Endothelial cell of umbilical vein (primary cell): Measurements from ENCODE around the gene HSFX3. TPM values are rescaled to one million over a fixed set of nuclear protein-coding genes. Genes with fewer than 3 reads are reported as not detected.
A peak's percentile ranks its signal among the peaks of the same experiment; 100 is the strongest.

Source experiments
- BruUV-seq: library from RNA; stranded (reverse); fragments of 400-500 nt; replicated peaks from 2 replicates; lab custom pipeline; 2021; lab: Mats Ljungman, UMichigan
- CTCF ChIA-PET: fragments of 300-600, 350-600 bp; sonication (Branson Sonifier 250); formaldehyde crosslinking; loops from one replicate; lab custom pipeline; 2021; ENCODE audit warnings: antibody characterized with exemption, inconsistent platforms; lab: Charles Lee
- POLR2A ChIA-PET: fragments of 300-600, 350-600 bp; sonication (Branson Sonifier 250); formaldehyde crosslinking; loops from one replicate; lab custom pipeline; 2021; ENCODE audit warnings: antibody characterized with exemption, inconsistent platforms; lab: Charles Lee
- DNase-seq: peaks from one replicate; pipeline ENCODE4 v3.0.0-alpha.2; 2011; ENCODE audit warnings: low read depth, low spot score
- FAIRE-seq: peaks from 2 replicates; lab custom pipeline; 2011; peaks lifted over from hg19 to GRCh38; lab: Jason Lieb, UNC
- H2AFZ ChIP-seq: 2 replicates; pipeline ENCODE4 v1.6.0; 2012; ENCODE audit warnings: low read depth, low read length, control low read depth, inconsistent platforms
- H3K27ac ChIP-seq: 2 replicates; pipeline ENCODE4 v1.5.1; 2011; ENCODE audit warnings: low read depth, mild to moderate bottlenecking, control low read depth, low read length, moderate library complexity; ENCODE audit not compliant: insufficient read depth
- H3K27me3 ChIP-seq, 2 experiments: 2 replicates each; pipeline versions ENCODE4 v1.6.0 to v1.6.1; 2011; ENCODE audit warnings: low read length in 2 of 2, mixed read lengths in 1 of 2; ENCODE audit not compliant: control insufficient read depth in 2 of 2, insufficient read depth in 2 of 2
- H3K36me3 ChIP-seq, 2 experiments: 2 replicates in 1 of 2; 3 replicates in 1 of 2; pipeline ENCODE4 v1.5.1; 2011; ENCODE audit warnings: low read length in 2 of 2, mild to moderate bottlenecking in 1 of 2, moderate library complexity in 1 of 2; ENCODE audit not compliant: control insufficient read depth in 2 of 2, insufficient read depth in 2 of 2; ENCODE audit errors: extremely low read depth in 1 of 2
- H3K4me1 ChIP-seq: 3 replicates; pipeline ENCODE4 v1.5.1; 2011; ENCODE audit warnings: mild to moderate bottlenecking, low read length; ENCODE audit not compliant: control insufficient read depth, insufficient read depth; ENCODE audit errors: extremely low read depth
- H3K4me2 ChIP-seq: 2 replicates; pipeline ENCODE4 v1.6.1; 2011; ENCODE audit warnings: low read length, control low read depth, mixed read lengths; ENCODE audit not compliant: insufficient read depth
- H3K4me3 ChIP-seq, 3 experiments: fragments of 200-600 bp in 1 of 3; sonication (generic), shearing (Covaris generic) in 1 of 3; replicated peaks in 1 of 3; 2 replicates each; pipeline ENCODE4 v1.5.1; 2011 to 2016; ENCODE audit warnings: control low read depth in 3 of 3, low read length in 3 of 3, mild to moderate bottlenecking in 2 of 3, inconsistent platforms in 1 of 3, low read depth in 1 of 3, moderate library complexity in 1 of 3; ENCODE audit not compliant: insufficient read depth in 1 of 3
- H3K79me2 ChIP-seq: 2 replicates; pipeline ENCODE4 v1.6.0; 2012; ENCODE audit warnings: low read length, inconsistent platforms; ENCODE audit not compliant: control insufficient read depth, insufficient read depth
- H3K9ac ChIP-seq: replicated peaks from 2 replicates; pipeline ENCODE3; 2011; ENCODE audit warnings: low read length, control low read depth; ENCODE audit not compliant: insufficient read depth; ENCODE audit errors: extremely low read depth
- H3K9me1 ChIP-seq: replicated peaks from 3 replicates; pipeline ENCODE4 v1.6.0; 2011; ENCODE audit warnings: mild to moderate bottlenecking, low read length; ENCODE audit not compliant: control insufficient read depth, insufficient read depth; ENCODE audit errors: extremely low read depth
- H3K9me3 ChIP-seq: replicated peaks from 2 replicates; pipeline ENCODE4 v1.5.1; 2012; ENCODE audit warnings: low read length, inconsistent platforms; ENCODE audit not compliant: control insufficient read depth, insufficient read depth
- H4K20me1 ChIP-seq: replicated peaks from 2 replicates; pipeline ENCODE3; 2011; ENCODE audit warnings: mild to moderate bottlenecking, low read length; ENCODE audit not compliant: control insufficient read depth, insufficient read depth; ENCODE audit errors: extremely low read depth
- EZH2 ChIP-seq: IDR thresholded peaks from 2 replicates; pipeline ENCODE4 v1.6.1; 2012; ENCODE audit warnings: borderline replicate concordance, low read depth, mild to moderate bottlenecking, moderate library complexity, low read length, inconsistent platforms; ENCODE audit not compliant: severe bottlenecking
- FOS ChIP-seq: IDR thresholded peaks from 2 replicates; pipeline ENCODE4 v1.6.1; 2011; ENCODE audit warnings: mild to moderate bottlenecking, low read length, moderate library complexity, borderline replicate concordance; ENCODE audit not compliant: insufficient read depth
- GATA2 ChIP-seq: IDR thresholded peaks from 2 replicates; pipeline ENCODE4 v1.7.0; 2011; ENCODE audit warnings: low read depth, mild to moderate bottlenecking, moderate library complexity, mixed read lengths, low read length; ENCODE audit not compliant: insufficient read length, insufficient read depth
- JUN ChIP-seq: IDR thresholded peaks from 2 replicates; pipeline ENCODE4 v1.6.1; 2011; ENCODE audit warnings: borderline replicate concordance, low read depth; ENCODE audit not compliant: insufficient read length, insufficient read depth
- MYC ChIP-seq: IDR thresholded peaks from one replicate; pipeline ENCODE4 v1.6.1; 2011; ENCODE audit warnings: mild to moderate bottlenecking, low read depth, low read length
- POLR2A ChIP-seq: IDR thresholded peaks from 2 replicates; pipeline ENCODE4 v1.6.1; 2012; ENCODE audit warnings: low read depth, mild to moderate bottlenecking, control low read depth, low read length
- POLR2AphosphoS5 ChIP-seq: IDR thresholded peaks from 2 replicates; pipeline ENCODE4 v1.6.1; 2012; ENCODE audit warnings: low read depth, mild to moderate bottlenecking, control low read depth, low read length, moderate library complexity; ENCODE audit not compliant: insufficient read depth
- dilution Hi-C: fragments of 300-500 bp; cut with MboI; formaldehyde crosslinking; loops from one replicate; pipeline ENCODE4 v1.15.0; 2019; ENCODE audit warnings: low sequenced_read_pairs; ENCODE audit not compliant: extremely low pct_ligation_motif_present
- intact Hi-C: fragments of 100-400 bp; cut with micrococcal nuclease; formaldehyde crosslinking; loops from one replicate; pipeline ENCODE4 v1.10.0; 2022
- polyA plus RNA-seq, 4 experiments: library from polyadenylated mRNA; depleted of rRNA in 3 of 4; stranded (reverse) in 3 of 4; unstranded in 1 of 4; fragments of >200 nt; gene quantifications; 2 replicates each; pipeline versions ENCODE4 v1.2.1 to v1.2.3, GENCODE V29; 2011 to 2012; ENCODE audit warnings: missing spikeins in 1 of 4
- total RNA-seq: library from RNA; stranded (reverse); gene quantifications from 2 replicates; pipeline ENCODE4 v1.2.3, GENCODE V29; 2021
- TF ChIP-seq, protein P1 (sequence below): IDR thresholded peaks from 2 replicates; pipeline ENCODE4 v1.6.1; 2011; ENCODE audit not compliant: insufficient read depth, insufficient read length
- TF ChIP-seq, protein P2 (sequence below), 2 donors: IDR thresholded peaks; 1 replicate in 1 of 2; 2 replicates in 1 of 2; pipeline ENCODE4 v1.5.1; 2011; ENCODE audit warnings: low read length in 2 of 2, mild to moderate bottlenecking in 2 of 2, moderate library complexity in 2 of 2, control low read depth in 1 of 2, inconsistent platforms in 1 of 2, low read depth in 1 of 2; ENCODE audit not compliant: insufficient read depth in 1 of 2; ENCODE audit errors: extremely low read depth in 1 of 2

Gene HSFX3
- total and polyA plus RNA-seq, 2 donors (not counting 3 experiments of a cell fraction or from before 2014, with no cell fraction given): not detected

DNA sequence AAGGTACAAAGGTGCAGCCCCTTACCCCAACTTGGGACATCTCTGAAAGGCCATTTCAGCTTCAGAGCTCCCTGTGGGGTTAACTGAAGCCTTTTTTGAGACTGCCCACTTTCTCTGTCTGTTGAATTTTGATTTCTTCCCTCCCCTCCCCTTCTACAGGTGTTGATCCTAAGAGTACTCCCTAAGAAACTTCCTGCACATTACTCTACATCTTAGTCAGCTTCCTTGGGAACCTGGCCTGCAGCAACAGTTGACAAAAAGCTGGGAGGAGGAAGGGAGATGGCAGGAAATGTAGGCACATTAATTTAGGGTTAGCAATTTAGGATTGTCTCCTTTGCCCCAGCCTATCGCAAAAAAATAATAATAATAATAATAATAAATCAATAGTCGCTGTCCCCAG lies 43.4 kb downstream of the HSFX3 start:
- BruUV-seq: no TSS peak
- H3K9me3 ChIP-seq: no peaks in the 10 kb centered on the region
- POLR2A ChIA-PET: interaction anchor here (2.2 kb wide), 1 partner anchor 34 kb away, joined by 15 read pairs; the partner anchor contains the start of gene EOLA1
- no peak overlapping the region for H2AFZ ChIP-seq
- intact Hi-C loops (loop anchor here (10.0 kb wide), 1 partner anchor 428 kb away; the partner anchor contains the start of gene EOLA2), dilution Hi-C loops (no loop called here)
- no peak overlapping the region for H3K4me3 ChIP-seq
- H3K27me3 ChIP-seq: peaks cover 0 to 2% of the 10 kb centered on the region in 2 experiments
- CTCF ChIA-PET: interaction anchor here (1.5 kb wide), 1 partner anchor 11 kb away, joined by 3 read pairs; no protein-coding TSS in a partner anchor
- H3K27ac ChIP-seq: no peak overlapping the region
- TF ChIP-seq, protein P1, sequence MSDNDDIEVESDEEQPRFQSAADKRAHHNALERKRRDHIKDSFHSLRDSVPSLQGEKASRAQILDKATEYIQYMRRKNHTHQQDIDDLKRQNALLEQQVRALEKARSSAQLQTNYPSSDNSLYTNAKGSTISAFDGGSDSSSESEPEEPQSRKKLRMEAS: no peak
- TF ChIP-seq, protein P2, sequence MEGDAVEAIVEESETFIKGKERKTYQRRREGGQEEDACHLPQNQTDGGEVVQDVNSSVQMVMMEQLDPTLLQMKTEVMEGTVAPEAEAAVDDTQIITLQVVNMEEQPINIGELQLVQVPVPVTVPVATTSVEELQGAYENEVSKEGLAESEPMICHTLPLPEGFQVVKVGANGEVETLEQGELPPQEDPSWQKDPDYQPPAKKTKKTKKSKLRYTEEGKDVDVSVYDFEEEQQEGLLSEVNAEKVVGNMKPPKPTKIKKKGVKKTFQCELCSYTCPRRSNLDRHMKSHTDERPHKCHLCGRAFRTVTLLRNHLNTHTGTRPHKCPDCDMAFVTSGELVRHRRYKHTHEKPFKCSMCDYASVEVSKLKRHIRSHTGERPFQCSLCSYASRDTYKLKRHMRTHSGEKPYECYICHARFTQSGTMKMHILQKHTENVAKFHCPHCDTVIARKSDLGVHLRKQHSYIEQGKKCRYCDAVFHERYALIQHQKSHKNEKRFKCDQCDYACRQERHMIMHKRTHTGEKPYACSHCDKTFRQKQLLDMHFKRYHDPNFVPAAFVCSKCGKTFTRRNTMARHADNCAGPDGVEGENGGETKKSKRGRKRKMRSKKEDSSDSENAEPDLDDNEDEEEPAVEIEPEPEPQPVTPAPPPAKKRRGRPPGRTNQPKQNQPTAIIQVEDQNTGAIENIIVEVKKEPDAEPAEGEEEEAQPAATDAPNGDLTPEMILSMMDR (IDR thresholded peaks at IDR 0.05; ENCODE audit: extremely low read depth in 1 of 2, insufficient read depth in 1 of 2, low read depth in 1 of 2, low read length in 2 of 2): no peak
- no peak for TF ChIP-seq MYC
- peaks cover 6% of the 10 kb centered on the region for H3K79me2 ChIP-seq
- DNase-seq (no peak), FAIRE-seq (peak; percentile 79)
- no peaks in the 10 kb centered on the region for H4K20me1 ChIP-seq
- H3K4me1 ChIP-seq: peaks cover 17% of the 10 kb centered on the region
- H3K4me2 ChIP-seq: no peak overlapping the region
- peaks cover 0 to 5% of the 10 kb centered on the region in 2 experiments for H3K36me3 ChIP-seq
- no peak overlapping the region for H3K9ac ChIP-seq
- no peaks in the 10 kb centered on the region for H3K9me1 ChIP-seq

DNA sequence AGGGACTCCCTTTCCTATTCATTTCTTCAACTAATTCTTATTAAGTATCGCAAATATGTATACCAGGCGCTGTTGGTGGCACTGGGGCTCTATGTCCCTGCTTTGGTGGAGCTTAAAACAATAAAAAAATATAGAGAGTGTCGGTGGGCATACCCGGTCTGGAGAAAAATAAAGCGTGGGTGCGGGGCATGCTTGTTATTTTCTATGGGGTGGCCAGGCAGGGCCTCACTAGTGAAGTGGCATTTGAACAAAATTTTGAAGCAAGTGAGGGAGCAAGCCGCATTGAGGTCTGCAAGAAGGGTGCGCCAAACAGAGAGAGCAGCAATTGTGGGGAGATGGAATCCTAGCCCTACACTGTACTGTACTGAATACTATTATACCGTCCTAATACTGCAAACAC lies 44.1 kb downstream of the HSFX3 start:
- Histone ChIP-seq H3K36me3 (peaks cover 0 to 5% of the 10 kb centered on the region in 2 experiments), H2AFZ (no peak overlapping the region), H3K27ac (no peak overlapping the region), H3K27me3 (peaks cover 0 to 2% of the 10 kb centered on the region in 2 experiments), H3K9ac (no peak overlapping the region), H3K9me1 (no peaks in the 10 kb centered on the region), H3K4me1 (peaks cover 17% of the 10 kb centered on the region), H3K9me3 (no peaks in the 10 kb centered on the region), H3K4me3 (no peak overlapping the region), H3K79me2 (peaks cover 6% of the 10 kb centered on the region), H4K20me1 (no peaks in the 10 kb centered on the region), H3K4me2 (no peak overlapping the region)
- TF ChIP-seq JUN (no peak), MYC (no peak), FOS (no peak), POLR2AphosphoS5 (no peak), GATA2 (no peak), POLR2A (no peak), EZH2 (no peak)
- TF ChIP-seq, protein P2 (IDR thresholded peaks at IDR 0.05; ENCODE audit: extremely low read depth in 1 of 2, insufficient read depth in 1 of 2, low read depth in 1 of 2, low read length in 2 of 2): no peak
- TF ChIP-seq, protein P1: no peak
- ChIA-PET CTCF (interaction anchor here (1.0 to 1.6 kb wide), 4 partner anchors 12 to 36 kb away, joined by 3 to 5 read pairs (median 4); no protein-coding TSS in a partner anchor), POLR2A (interaction anchor here (2.2 kb wide), 1 partner anchor 34 kb away, joined by 15 read pairs; the partner anchor contains the start of gene EOLA1)
- FAIRE-seq: no peak
- DNase-seq: no peak
- BruUV-seq: no TSS peak
- dilution Hi-C loops (no loop called here), intact Hi-C loops (loop anchor here (2.0 to 10.0 kb wide), 4 partner anchors 13 to 429 kb away; partner anchors contain the start of gene EOLA2)
